Measurements from ENCODE around the gene DOCK11. TPM values are rescaled to one million over a fixed set of nuclear protein-coding genes. Genes with fewer than 3 reads are reported as not detected.
"Not testable (repeated sequence)": the region's sequence is repeated elsewhere in the genome, so short reads cannot be mapped to it uniquely, and the experiment has no call there.

The DOCK11 gene
- total RNA-seq (2014; rRNA removed): 4.2 and 5.5 TPM in 2 replicates
- polyA plus RNA-seq (2012): 4.1 TPM

- peak; percentile 73 for DNase-seq (ENCODE audit: low read depth)
Measured at GRCh38 chrX:118495061-118495921, at the start of gene DOCK11. DOCK11 (plus strand) TSS chrX:118495815; CDS start chrX:118495972, 157 bp downstream.

GRCh38 chrX:118448273-118448783 lies 47.3 kb upstream of the DOCK11 start:
- DNase-seq (ENCODE audit: low read depth): peak; percentile 2

GRCh38 chrX:118455013-118455412 lies 40.6 kb upstream of the DOCK11 start:
- DNase-seq (ENCODE audit: low read depth): no peak

- peak; percentile 19 for DNase-seq (ENCODE audit: low read depth)
Measured at GRCh38 chrX:118459494-118459893, 36.1 kb upstream of the DOCK11 start.

GRCh38 chrX:118464501-118464900 lies 31.1 kb upstream of the DOCK11 start:
- DNase-seq (ENCODE audit: low read depth): no peak

- DNase-seq (ENCODE audit: low read depth): no peak
Measured at GRCh38 chrX:118468122-118468521, 27.5 kb upstream of the DOCK11 start.

- DNase-seq (ENCODE audit: low read depth): not testable (repeated sequence)
Measured at GRCh38 chrX:118470721-118471347, 24.8 kb upstream of the DOCK11 start.

GRCh38 chrX:118474586-118474985 lies 21.0 kb upstream of the DOCK11 start:
- no peak for DNase-seq (ENCODE audit: low read depth)

GRCh38 chrX:118475903-118476302 lies 19.7 kb upstream of the DOCK11 start:
- DNase-seq (ENCODE audit: low read depth): no peak

GRCh38 chrX:118480172-118480571 lies 15.4 kb upstream of the DOCK11 start:
- peak; percentile 4 for DNase-seq (ENCODE audit: low read depth)

GRCh38 chrX:118482384-118482783 lies 13.2 kb upstream of the DOCK11 start:
- DNase-seq (ENCODE audit: low read depth): not testable (repeated sequence)

- DNase-seq (ENCODE audit: low read depth): no peak
Measured at GRCh38 chrX:118484216-118484903, 11.3 kb upstream of the DOCK11 start.

GRCh38 chrX:118486693-118487092 lies 8.9 kb upstream of the DOCK11 start:
- not testable (repeated sequence) for DNase-seq (ENCODE audit: low read depth)

GRCh38 chrX:118493016-118493415 lies 2.6 kb upstream of the DOCK11 start:
- no peak for DNase-seq (ENCODE audit: low read depth)

GRCh38 chrX:118493653-118494297 lies 1.8 kb upstream of the DOCK11 start:
- no peak for DNase-seq (ENCODE audit: low read depth)

GRCh38 chrX:118495958-118496762 lies 545 bp downstream of the DOCK11 start:
- peak; percentile 9 for DNase-seq (ENCODE audit: low read depth)

- DNase-seq (ENCODE audit: low read depth): no peak
Measured at GRCh38 chrX:118496763-118497079, 1.1 kb downstream of the DOCK11 start.

GRCh38 chrX:118497180-118497818 lies 1.7 kb downstream of the DOCK11 start:
- no peak for DNase-seq (ENCODE audit: low read depth)

- DNase-seq (ENCODE audit: low read depth): peak; percentile 31
Measured at GRCh38 chrX:118498351-118498750, 2.7 kb downstream of the DOCK11 start.

GRCh38 chrX:118498755-118499154 lies 3.1 kb downstream of the DOCK11 start:
- DNase-seq (ENCODE audit: low read depth): no peak
